Stimulated activated CD4-positive, alpha-beta T cell treated with anti-CD3 and anti-CD28 coated beads, Interleukin-12 subunit alpha, Interleukin-12 subunit beta, amount 100 ng/mL, for 4 hours (primary cell): ENCODE data around the gene NDUFB10.
A peak's percentile ranks its signal among the peaks of the same experiment; 100 is the strongest.

ENCODE experiments used
- DNase-seq: peaks from one replicate; pipeline ENCODE4 v3.0.0-alpha.2; 2020

The NDUFB10 gene

DNA sequence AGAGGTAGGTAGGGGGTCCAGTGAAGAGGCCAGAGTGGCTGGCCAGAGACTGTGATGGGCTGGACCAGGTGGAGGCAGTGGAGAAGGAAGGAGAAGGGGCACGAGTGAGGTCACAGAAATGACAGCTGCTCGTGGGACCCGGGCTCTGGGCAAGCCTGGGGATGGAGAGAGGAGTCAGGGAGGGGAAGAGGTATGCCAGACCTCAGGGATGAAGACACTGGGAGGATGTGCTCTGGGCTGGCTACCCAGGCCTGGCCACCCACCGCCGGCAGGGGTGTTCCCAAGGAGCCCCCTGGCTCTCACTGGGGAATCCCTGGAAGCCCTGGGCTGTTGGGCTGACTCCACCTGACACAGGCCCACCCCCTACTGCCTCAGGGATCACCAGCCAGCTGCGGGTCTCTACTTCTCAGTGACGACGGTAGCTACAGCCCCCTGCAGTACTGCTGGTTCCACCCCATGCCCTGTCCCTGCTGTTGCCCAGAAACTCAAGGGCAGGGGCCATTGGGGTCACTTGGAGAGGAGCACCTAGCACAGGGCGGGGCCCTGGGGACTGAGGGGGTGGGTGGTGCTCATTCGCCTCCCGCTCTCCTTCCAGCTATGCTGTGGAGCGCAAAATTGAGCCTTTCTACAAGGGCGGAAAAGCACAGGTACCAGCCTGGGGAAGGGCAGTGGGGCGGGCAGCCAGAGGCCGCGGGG lies 14.3 kb downstream of the NDUFB10 start:
- DNase-seq, result no peak

GRCh38 chr16:1974157-1975070 lies 15.1 kb downstream of the NDUFB10 start:
- DNase-seq, result no peak

DNA sequence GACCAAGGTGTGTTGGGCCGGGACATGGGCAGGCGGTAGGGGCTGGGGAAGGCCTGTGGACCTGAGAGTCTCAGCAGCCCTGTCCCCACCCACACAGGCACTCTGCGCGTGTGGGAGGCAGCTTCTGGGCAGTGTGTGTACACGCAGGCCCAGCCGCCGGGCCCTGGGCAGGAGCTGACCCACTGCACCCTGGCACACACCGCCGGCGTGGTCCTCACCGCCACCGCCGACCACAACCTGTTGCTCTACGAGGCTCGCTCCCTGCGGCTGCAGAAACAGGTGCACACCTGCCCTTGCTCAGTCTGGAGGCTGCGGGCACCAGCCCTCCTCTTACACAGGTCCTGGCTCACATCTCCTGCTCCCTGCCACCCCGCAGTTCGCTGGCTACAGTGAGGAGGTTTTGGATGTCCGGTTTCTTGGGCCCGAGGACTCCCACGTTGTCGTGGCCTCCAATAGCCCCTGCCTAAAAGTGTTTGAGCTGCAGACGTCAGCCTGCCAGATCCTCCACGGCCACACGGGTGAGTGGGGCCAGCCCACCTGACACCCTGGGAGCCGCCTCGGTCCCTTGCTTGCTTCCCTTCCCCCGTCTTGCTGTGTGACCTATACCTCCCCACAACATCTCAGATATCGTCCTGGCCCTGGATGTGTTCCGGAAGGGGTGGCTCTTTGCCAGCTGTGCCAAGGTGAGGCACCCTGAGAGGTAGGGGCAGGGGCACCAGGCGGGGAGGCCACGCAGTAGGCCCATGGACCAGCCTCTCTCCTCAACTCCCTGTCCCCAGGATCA lies 16.3 kb downstream of the NDUFB10 start:
- DNase-seq, result no peak

GRCh38 chr16:1976216-1976520 lies 16.8 kb downstream of the NDUFB10 start:
- no peak for DNase-seq

DNA sequence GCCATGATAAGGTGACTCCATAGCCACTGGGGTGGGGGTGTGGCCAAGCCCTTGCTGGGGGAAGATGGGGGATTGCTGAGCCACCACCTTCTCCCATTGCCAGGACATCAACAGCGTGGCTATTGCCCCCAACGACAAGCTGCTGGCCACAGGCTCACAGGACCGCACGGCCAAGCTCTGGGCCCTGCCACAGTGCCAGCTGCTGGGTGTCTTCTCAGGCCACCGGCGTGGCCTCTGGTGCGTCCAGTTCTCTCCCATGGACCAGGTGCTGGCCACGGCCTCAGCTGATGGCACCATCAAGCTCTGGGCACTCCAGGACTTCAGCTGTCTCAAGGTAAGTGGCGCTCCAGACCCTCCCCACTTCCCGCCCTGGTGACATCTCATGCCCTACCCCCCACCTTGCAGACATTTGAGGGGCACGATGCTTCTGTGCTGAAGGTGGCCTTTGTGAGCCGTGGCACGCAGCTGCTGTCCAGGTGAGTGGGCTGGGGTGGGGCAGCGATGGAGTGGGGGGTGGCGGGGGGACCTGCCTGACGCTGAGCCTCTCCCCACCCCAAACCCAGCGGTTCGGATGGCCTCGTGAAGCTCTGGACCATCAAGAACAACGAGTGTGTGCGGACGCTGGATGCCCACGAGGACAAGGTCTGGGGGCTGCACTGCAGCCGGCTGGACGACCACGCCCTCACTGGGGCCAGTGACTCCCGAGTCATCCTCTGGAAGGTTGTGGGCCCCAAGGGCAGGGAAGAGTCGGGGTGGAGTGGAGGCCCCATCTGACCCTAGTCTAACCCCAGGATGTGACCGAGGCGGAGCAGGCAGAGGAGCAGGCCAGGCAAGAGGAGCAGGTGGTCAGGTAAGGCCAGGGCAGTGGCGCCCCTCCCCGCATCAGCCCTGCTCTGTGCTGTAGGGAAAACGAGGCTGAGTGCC lies 17.9 kb downstream of the NDUFB10 start:
- no peak for DNase-seq

DNA sequence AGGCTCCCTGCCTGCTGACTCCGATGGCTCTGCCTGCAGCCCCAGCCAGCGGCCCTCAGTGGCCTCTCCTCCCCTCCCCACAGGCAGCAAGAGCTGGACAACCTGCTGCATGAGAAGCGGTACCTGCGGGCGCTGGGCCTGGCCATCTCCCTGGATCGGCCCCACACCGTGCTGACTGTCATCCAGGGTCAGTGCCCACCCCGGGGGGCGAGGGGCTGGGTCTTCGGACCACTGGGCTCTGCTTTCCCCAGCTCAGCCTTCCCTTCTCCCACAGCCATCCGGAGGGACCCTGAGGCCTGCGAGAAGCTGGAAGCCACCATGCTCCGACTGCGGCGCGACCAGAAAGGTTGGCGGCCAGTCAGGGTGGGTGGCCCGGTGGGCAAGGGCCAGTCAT lies 18.5 kb downstream of the NDUFB10 start:
- no peak for DNase-seq

DNA sequence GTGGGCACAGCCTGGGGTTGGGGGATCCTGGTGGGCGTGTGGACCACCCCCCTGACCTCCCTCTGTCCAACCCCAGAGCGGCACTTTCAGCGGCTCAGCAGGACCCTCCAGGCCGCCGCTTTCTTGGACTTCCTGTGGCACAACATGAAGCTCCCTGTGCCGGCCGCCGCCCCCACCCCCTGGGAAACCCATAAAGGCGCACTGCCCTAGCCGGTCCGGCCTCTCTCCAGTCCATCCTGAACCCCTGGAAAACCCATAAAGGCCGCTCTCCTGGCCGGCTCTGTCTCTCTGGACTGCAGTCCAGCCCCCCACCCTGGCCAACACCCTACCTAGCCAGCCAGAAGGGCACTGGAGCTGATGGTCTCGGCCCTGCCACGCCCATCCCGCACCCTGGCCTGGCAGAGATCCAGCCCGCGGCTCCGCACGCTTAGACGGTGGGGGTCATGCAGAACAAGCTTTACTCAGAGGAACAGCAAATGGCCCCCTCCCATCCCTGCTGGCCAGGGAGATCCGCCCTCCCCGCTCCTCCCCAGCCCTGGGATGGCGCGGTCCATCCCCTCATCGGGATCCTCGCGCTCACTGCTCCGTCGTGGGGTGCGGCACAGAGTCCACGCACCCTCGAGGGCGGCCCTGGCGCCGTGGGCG lies 19.3 kb downstream of the NDUFB10 start:
- DNase-seq, result no peak

DNA sequence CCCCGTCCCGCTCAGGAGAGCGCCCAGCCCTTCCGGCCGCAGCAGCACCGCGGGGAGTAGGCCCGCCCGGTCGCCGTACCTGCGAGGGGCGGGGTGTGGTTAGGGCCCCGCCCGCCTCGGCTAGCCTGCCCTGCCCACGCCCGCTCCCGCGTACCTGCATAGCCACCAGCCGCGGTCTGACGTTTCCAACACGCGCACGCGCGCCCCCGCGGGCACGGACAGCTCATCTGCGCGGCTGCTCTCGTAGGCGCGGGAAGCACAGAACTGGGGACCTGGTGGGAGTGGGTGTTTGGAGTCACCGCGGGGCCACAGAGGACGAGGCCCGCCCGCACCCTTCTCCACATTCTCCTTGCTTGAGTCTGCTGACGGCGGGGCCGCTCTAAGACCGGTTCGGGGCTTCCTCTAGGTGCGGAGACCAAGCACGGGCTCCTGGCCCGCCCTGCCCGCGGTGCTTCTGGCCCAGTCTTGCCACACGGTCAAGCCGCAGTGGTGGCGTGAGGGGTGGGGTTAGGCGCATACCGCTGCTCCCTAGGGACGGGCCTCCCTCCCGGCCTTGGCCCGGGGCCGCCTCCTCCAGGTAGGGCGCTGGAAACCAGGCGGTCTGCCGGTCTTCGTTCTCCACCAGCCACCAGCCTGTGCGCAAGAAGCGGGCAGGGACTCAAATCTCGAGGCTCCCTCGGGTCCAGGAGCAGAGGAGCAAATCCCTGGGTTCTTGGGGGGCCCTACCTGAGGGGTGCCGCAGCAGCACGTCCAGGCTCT lies 20.1 kb downstream of the NDUFB10 start:
- peak; percentile 48 for DNase-seq

DNA sequence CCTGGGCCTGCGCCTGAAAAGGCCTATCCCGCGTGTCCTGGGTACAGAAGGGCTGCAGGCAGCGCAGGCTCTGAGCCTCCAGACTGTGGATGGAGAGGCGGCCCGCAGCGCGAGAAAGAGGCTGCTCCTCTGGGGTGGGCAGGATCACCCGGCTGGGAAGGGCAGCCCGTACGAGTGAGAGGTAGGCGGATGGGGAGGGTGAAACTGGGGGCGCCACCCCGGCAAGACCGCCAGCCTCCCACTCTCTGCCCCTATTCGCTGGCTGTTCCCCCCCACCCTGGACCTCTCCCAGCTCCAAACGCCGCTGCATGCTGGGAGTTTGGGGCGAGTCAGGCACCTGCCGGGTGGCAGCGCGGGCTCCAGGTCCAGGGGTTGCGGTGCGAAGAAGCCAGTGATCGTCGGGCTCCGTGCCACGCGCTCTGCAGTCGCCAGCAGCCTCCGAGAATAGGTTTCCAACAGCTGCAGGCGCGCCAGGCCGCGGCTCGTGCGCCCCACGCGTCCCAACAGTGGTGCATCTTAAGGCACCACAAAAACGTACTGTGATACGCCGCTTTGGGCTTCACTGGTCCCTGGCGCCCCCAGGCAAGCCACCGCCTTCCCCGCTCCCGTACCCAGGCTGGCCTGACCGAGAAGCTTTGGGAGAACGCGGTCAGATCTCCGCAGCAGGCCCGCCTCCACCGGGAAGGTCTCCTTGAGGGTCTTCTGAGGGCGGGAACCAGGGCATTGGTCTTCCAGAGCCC lies 20.9 kb downstream of the NDUFB10 start:
- DNase-seq, result no peak

- no peak for DNase-seq
These were observed 21.4 kb downstream of the NDUFB10 start for GRCh38 chr16:1980770-1981087.

DNA sequence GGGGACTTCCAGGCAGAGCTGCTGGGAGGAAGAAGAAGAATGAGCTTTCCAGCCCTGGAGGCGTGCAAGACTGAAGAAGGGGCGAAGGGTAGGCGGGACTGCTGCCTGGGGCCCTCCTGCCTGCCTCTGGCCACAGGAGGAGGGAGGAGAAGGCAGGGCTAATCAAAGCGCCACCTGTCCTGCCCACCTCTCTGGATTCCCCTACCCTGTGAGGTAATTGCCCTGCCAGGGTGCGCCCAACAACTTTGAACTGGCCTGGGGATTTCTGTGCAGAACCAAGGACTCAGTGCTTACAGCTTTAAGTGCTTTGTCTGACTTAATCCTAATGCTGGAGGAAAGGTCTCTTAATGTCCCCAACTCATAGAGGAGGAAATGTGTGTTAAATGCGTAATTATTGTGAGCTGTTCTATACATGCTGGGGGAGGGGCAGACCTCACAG lies 22.1 kb downstream of the NDUFB10 start, which contains the start of gene NOXO1:
TSS of gene NOXO1 (minus strand) at position 72 of the 439 bp plus-strand sequence. CDS start 290 bp downstream, outside the sequence.
- DNase-seq, result no peak

DNA sequence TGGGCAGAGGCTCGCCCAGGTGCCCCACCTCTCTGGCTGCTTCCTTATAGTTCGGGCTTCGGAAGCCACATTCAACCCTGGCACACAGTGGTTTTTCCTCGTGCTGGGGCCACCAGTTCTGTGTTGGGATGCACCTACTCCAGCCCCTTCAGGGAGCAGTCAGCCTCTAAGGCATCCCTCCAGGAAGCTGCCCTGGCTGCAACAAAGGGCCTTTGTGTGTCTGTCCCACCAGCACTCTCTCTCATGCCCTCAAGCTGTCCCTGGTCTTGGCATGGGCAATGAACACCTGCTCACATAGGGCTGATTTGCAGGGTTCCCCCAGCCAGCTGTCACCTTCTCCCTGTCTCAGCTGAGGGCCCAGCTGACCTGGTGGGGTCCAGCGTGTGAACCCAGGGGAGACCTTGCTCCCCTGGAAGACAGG lies 22.7 kb downstream of the NDUFB10 start:
- no peak for DNase-seq

DNA sequence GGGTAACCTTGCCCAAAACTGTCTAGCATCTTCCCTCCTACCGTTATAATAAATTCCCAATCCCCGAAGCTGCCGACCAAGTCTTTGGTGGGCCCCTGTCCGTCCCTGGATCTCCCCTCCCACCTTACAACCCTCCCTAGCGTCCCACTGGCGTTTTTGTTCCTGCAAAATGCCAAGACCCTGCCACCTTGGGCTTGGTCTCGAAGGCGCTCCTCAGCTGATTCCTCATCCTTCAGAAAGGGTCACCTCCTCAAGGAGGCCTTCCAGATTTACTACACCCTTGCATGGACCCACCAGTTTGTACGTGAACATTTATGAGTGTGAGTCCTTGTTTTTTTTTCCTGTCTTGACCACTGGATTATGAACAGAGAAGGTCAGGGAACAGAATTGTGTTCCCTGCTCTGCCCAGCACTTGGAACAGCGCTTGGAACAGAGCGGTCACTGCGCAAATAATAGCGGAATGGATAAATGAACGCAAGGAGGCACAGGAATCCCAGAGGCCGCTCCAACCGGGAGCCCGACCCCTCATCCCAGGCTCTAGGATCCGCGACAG lies 23.7 kb downstream of the NDUFB10 start:
- DNase-seq, result no peak

DNA sequence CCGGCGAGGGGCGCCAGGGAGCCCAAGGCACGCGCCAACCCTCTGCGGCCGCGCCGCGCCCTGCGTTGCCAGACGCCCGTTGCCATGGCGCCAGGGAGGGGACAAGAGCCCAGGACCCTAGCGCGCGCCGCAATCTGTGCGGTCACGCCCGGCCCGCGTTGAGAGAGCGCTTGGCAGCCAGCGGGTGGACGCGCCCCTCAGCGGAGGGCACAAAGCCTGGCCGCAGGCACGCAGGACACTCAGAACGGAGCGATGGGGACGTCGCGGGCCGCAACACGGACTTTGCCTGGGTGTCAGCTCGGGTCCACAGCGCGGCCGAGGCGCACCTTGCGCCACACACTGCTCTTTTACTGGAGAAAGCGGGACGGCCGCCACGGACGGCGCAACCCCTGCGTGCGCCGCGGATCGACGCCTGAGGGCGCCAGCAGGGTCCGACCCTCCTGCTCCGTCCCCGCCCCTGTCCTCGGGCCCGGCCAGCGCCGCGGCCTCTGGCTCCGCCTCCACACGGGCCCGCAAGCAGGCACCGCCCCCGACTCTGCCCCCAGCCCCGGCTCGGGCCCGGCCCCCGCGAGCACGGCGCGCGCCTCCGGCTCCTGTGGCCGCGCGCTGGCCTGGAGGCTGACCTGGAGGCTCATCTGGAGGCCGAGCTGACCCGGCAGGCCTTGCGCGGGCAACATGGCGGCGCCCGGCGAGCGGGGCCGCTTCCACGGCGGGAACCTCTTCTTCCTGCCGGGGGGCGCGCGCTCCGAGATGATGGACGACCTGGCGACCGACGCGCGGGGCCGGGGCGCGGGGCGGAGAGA lies 24.4 kb downstream of the NDUFB10 start, which contains the start of gene GFER:
TSS of gene GFER (plus strand) at position 650 of the 803 bp plus-strand sequence. CDS start at position 676, 26 bp downstream.
- peak; percentile 69 for DNase-seq

GRCh38 chr16:1984347-1985225 lies 25.2 kb downstream of the NDUFB10 start:
- DNase-seq, result no peak

- no peak for DNase-seq
These were observed 26.3 kb downstream of the NDUFB10 start for GRCh38 chr16:1985466-1986150.

- DNase-seq, result no peak
These were observed 27.9 kb downstream of the NDUFB10 start for GRCh38 chr16:1987198-1987597.
